GM19193 (cell line): ENCODE data around the gene RAB43.
A peak's percentile ranks its signal among the peaks of the same experiment; 100 is the strongest.

Source experiments
- POLR2A ChIP-seq: IDR thresholded peaks from 4 replicates; pipeline ENCODE4 v1.6.1; 2011; ENCODE audit not compliant: insufficient read depth, insufficient read length; ENCODE audit errors: extremely low read depth

Gene RAB43

GRCh38 chr3:129121792-129122411, at the start of gene RAB43:
RAB43 (minus strand) TSS chr3:129121804; CDS start chr3:129121489, 315 bp downstream.
- TF ChIP-seq POLR2A = no peak

- no peak for TF ChIP-seq POLR2A
Observed at GRCh38 chr3:129166579-129167332, 45.2 kb upstream of the RAB43 start.

GRCh38 chr3:129164500-129164899, 42.9 kb upstream of the RAB43 start:
- no peak for TF ChIP-seq POLR2A

- TF ChIP-seq POLR2A = no peak
Observed at GRCh38 chr3:129162729-129163579, 41.4 kb upstream of the RAB43 start.

- no peak for TF ChIP-seq POLR2A
Observed at GRCh38 chr3:129161860-129162271, 40.3 kb upstream of the RAB43 start.

- peak; percentile 96 for TF ChIP-seq POLR2A
Observed at GRCh38 chr3:129160891-129161859, 39.6 kb upstream of the RAB43 start, which contains the start of gene ISY1. ISY1 (minus strand) TSS chr3:129161063; CDS start chr3:129160975, 88 bp downstream.

- TF ChIP-seq POLR2A = no peak
Observed at GRCh38 chr3:129144786-129145185, 23.2 kb upstream of the RAB43 start.

- TF ChIP-seq POLR2A = no peak
Observed at GRCh38 chr3:129139911-129140310, 18.3 kb upstream of the RAB43 start.

GRCh38 chr3:129132097-129132866, 10.7 kb upstream of the RAB43 start:
- TF ChIP-seq POLR2A = no peak

GRCh38 chr3:129131465-129132088, 10.0 kb upstream of the RAB43 start:
- no peak for TF ChIP-seq POLR2A

- no peak for TF ChIP-seq POLR2A
Observed at GRCh38 chr3:129130291-129130813, 8.7 kb upstream of the RAB43 start.

GRCh38 chr3:129128357-129129155, 7.0 kb upstream of the RAB43 start:
- no peak for TF ChIP-seq POLR2A
